ENCODE results near the gene ESR1.
"Not testable (repeated sequence)": the region's sequence is repeated elsewhere in the genome, so short reads cannot be mapped to it uniquely, and the experiment has no call there.

Gene ESR1

DNA sequence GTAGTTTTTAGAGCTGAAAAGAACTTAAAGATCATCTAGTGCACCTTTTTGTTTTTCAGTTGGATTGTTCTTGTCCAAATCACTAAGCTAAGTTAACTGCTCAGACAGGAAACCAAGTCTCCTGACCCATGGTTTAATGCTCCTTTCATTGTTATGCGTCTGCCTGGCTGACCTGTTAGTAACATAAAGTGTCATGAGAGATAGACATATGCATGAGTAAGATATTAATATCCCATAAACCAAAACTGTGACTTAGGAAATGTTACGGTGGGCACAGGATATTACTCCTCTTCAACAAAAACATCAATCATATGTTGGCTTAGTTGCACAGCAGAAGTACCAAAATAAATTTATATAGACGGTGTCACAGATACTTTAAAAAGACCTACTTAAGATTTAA lies 84.0 kb downstream of the ESR1 start:
- H3K27me3 Mint-ChIP-seq, result no peaks in the 10 kb centered on the region
- peaks cover 6% of the 10 kb centered on the region for H3K36me3 Mint-ChIP-seq
- no peak overlapping the region for H3K27ac Mint-ChIP-seq

DNA sequence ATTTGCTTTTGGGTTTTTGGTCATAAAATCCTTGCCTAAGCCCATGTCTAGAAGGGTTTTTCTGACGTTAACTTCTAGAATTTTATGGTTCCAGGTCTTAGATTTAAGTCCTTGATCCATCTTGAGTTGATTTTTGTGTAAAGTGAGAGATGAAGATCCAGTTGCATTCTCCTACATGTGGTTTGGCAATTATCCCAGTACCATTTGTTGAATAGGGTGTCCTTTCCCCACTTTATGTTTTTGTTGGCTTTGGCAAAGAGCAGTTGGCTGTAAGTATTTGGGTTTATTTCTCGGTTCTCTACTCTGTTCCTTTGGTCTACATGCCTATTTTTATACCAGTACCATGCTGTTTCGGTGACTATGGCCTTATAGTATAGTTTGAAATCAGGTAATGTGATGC lies 86.9 kb downstream of the ESR1 start:
- Mint-ChIP-seq H3K9me3 (peaks cover 11% of the 10 kb centered on the region), H3K36me3 (peaks cover 11% of the 10 kb centered on the region)
- H3K27me3 Mint-ChIP-seq; H3K27ac Mint-ChIP-seq; H3K4me3 Mint-ChIP-seq; ATAC-seq (ENCODE audit: low read depth); H3K4me1 Mint-ChIP-seq; DNase-seq (ENCODE audit: low spot score in 2 of 2): not testable (repeated sequence)

More for the DNA sequence above, 84.0 kb downstream of the ESR1 start:
- Mint-ChIP-seq H3K4me1 (no peaks in the 10 kb centered on the region), H3K9me3 (peaks cover 9% of the 10 kb centered on the region), H3K4me3 (no peak overlapping the region)
- no peak for ATAC-seq (ENCODE audit: low read depth)
- DNase-seq (ENCODE audit: low spot score in 2 of 2), result no peak

DNA sequence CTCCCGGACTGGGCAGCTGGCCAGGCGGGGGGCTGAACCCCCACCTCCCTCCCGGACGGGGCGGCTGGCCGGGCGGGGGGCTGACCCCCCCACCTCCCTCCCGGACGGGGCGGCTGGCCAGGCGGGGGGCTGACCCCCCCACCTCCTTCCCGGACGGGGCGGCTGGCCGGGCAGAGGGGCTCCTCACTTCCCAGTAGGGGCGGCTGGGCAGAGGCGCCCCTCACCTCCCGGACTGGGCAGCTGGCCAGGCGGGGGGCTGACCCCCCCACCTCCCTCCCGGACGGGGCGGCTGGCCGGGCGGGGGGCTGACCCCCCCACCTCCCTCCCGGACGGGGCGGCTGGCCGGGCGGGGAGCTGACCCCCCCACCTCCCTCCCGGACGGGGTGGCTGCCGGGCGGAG lies 91.7 kb downstream of the ESR1 start:
- H3K27ac Mint-ChIP-seq; H3K4me1 Mint-ChIP-seq; H3K4me3 Mint-ChIP-seq; ATAC-seq (ENCODE audit: low read depth); DNase-seq (ENCODE audit: low spot score in 2 of 2); H3K27me3 Mint-ChIP-seq: not testable (repeated sequence)
- Mint-ChIP-seq H3K9me3 (peaks cover 15% of the 10 kb centered on the region), H3K36me3 (peaks cover 16% of the 10 kb centered on the region)

DNA sequence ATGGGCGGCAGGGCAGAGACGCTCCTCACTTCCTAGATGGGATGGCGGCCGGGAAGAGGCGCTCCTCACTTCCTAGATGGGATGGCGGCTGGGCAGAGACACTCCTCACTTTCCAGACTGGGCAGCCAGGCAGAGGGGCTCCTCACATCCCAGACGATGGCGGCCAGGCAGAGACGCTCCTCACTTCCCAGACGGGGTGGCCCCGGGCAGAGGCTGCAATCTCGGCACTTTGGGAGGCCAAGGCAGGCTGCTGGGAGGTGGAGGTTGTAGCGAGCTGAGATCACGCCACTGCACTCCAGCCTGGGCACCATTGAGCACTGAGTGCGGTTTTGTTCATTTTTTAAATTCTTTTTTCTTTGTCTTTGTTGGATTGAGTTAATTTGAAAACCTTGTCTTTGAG lies 92.3 kb downstream of the ESR1 start:
- not testable (repeated sequence) for H3K4me1 Mint-ChIP-seq; ATAC-seq (ENCODE audit: low read depth); DNase-seq (ENCODE audit: low spot score in 2 of 2); H3K27me3 Mint-ChIP-seq; H3K27ac Mint-ChIP-seq; H3K4me3 Mint-ChIP-seq
- peaks cover 15% of the 10 kb centered on the region for H3K9me3 Mint-ChIP-seq
- peaks cover 16% of the 10 kb centered on the region for H3K36me3 Mint-ChIP-seq

DNA sequence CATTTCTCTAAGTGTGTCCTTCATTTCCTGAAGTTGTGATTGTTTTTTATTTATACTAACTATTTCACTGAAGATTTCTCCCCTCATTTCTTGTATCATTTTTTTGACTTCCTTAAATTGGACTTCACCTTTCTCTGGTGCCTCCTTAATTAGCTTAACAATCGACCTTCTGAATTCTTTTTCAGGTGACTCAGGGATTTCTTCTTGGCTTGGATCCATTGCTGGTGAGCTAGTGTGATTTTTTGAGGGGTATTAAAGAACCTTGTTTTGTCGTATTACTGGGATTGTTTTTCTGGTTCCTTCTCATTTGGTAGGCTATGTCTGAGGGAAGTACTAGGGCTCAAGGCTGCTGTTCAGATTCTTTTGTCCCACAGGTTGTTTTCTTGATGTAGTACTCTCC lies 92.8 kb downstream of the ESR1 start:
- H3K27me3 Mint-ChIP-seq, result no peaks in the 10 kb centered on the region
- H3K36me3 Mint-ChIP-seq, result peaks cover 16% of the 10 kb centered on the region
- H3K9me3 Mint-ChIP-seq, result peaks cover 15% of the 10 kb centered on the region

DNA sequence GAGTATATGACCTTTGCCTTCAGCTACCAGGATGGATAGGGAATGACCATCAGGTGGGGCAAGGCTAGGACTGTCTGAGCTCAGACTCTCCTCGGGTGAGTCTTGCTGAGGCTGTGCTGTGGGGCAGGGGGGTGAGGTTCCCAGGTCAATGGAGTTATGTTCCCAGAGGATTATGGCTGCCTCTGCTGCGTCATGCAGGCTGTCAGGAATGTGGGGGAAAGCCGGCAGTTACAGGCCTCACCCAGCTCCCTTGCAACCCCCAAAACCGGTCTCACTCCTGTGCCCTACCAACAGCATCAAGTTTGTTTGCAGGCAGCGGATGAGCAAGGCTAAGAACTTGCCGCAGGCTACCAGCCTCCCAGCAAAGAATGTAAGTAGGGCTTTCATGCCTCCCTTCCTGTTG lies 93.5 kb downstream of the ESR1 start:
- Mint-ChIP-seq H3K36me3 (peaks cover 16% of the 10 kb centered on the region), H3K4me3 (no peak overlapping the region), H3K27me3 (no peaks in the 10 kb centered on the region), H3K27ac (no peak overlapping the region), H3K4me1 (no peaks in the 10 kb centered on the region), H3K9me3 (peaks cover 15% of the 10 kb centered on the region)
- no peak for DNase-seq (ENCODE audit: low spot score in 2 of 2)
- no peak for ATAC-seq (ENCODE audit: low read depth)

More for the DNA sequence above, 92.8 kb downstream of the ESR1 start:
- ATAC-seq (ENCODE audit: low read depth), result no peak
- no peaks in the 10 kb centered on the region for H3K4me1 Mint-ChIP-seq
- no peak overlapping the region for H3K27ac Mint-ChIP-seq
- DNase-seq (ENCODE audit: low spot score in 2 of 2), result no peak
- no peak overlapping the region for H3K4me3 Mint-ChIP-seq

DNA sequence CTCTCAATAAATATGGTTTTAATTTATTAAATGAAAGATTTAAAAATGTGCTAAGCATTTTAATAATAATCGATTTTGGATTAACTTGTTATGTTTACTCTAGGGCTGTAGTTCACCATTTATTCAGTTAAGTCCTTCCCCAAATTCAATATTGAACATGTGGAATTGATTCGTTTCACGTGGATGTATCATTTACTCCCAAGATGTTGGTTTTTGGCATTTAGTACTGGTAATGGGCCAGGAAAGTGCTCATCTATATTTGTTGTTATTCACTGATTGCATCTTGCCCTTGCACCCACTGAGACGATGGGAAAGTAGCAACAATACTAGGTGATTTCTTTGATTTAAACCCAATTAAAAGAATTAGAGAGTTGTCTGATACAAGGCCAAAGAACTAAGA lies 97.1 kb downstream of the ESR1 start:
- DNase-seq (ENCODE audit: low spot score in 2 of 2), result no peak
- H3K27me3 Mint-ChIP-seq, result no peaks in the 10 kb centered on the region

DNA sequence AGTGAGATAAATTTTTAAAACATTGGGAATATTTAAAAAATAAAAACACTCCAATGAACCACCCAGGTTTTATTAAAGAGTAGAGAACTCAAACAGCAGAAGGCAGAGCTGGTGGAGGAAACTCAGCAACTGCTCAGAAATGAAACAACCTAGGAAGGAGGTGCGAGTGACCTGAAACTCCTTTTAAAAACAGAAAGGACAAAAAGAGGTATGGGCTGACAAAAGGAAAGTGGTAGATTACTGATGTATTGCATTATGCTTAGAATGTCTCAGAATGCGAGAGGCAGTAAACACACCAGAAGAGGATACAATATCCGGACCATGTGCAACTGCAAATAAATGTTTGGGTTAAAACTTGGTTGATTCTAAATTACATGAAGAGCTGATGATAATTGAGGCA lies 97.6 kb downstream of the ESR1 start:
- DNase-seq (ENCODE audit: low spot score in 2 of 2) (no peak), ATAC-seq (ENCODE audit: low read depth) (no peak)
- Mint-ChIP-seq H3K27ac (no peak overlapping the region), H3K36me3 (peaks cover 3% of the 10 kb centered on the region), H3K27me3 (no peaks in the 10 kb centered on the region), H3K4me1 (no peaks in the 10 kb centered on the region), H3K4me3 (no peak overlapping the region), H3K9me3 (peaks cover 3% of the 10 kb centered on the region)

More for the DNA sequence above, 97.1 kb downstream of the ESR1 start:
- H3K27ac Mint-ChIP-seq, result no peak overlapping the region
- no peak for ATAC-seq (ENCODE audit: low read depth)
- no peak overlapping the region for H3K4me3 Mint-ChIP-seq
- H3K36me3 Mint-ChIP-seq, result peaks cover 5% of the 10 kb centered on the region
- peaks cover 5% of the 10 kb centered on the region for H3K9me3 Mint-ChIP-seq
- H3K4me1 Mint-ChIP-seq, result no peaks in the 10 kb centered on the region

DNA sequence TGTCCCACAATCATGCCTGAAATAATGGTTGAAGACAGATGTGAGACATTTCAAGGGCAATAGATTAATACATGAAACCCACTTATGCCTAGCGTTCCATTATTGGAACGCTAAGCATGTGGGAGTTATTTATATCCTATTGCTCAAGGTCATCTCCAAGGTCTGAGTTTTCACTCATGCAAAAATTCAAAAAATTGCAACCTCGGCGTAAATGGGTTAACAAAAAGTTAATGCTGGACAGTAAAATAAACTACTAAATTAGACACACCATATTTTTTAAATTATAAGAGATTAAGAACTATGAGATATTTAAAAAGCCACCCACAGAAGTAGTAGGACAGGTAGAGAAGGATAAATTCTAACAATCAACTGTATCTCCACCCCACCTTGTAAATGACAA lies 98.4 kb downstream of the ESR1 start:
- no peak for ATAC-seq (ENCODE audit: low read depth)
- H3K27me3 Mint-ChIP-seq, result no peaks in the 10 kb centered on the region
- no peaks in the 10 kb centered on the region for H3K4me1 Mint-ChIP-seq
- no peaks in the 10 kb centered on the region for H3K36me3 Mint-ChIP-seq
- H3K4me3 Mint-ChIP-seq, result no peak overlapping the region
- no peaks in the 10 kb centered on the region for H3K9me3 Mint-ChIP-seq
- H3K27ac Mint-ChIP-seq, result no peak overlapping the region
- no peak for DNase-seq (ENCODE audit: low spot score in 2 of 2)

DNA sequence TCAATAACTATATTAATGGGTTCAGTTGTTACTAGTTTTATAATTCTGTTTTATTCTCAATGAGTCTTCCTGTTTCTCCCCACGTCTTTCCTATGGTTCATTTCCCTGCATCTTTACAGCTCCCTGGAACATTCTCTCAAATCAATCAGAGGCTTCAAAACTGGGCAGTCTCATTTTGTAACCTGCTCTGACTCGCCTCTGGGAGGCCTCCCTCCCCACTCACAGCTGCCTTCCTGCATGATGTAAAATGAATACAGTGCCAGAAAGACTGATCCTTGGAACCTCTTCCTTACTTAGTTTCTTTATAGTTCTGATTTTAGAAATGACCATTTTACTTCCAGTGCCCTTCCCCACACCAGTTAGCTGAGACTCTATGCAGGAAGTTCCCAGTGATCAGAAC lies 103.9 kb downstream of the ESR1 start:
- no peak for DNase-seq (ENCODE audit: low spot score in 2 of 2)
- no peak for ATAC-seq (ENCODE audit: low read depth)
- no peaks in the 10 kb centered on the region for H3K9me3 Mint-ChIP-seq
- no peaks in the 10 kb centered on the region for H3K27me3 Mint-ChIP-seq
- no peak overlapping the region for H3K4me3 Mint-ChIP-seq
- no peak overlapping the region for H3K27ac Mint-ChIP-seq
- H3K36me3 Mint-ChIP-seq, result no peaks in the 10 kb centered on the region
- no peaks in the 10 kb centered on the region for H3K4me1 Mint-ChIP-seq

DNA sequence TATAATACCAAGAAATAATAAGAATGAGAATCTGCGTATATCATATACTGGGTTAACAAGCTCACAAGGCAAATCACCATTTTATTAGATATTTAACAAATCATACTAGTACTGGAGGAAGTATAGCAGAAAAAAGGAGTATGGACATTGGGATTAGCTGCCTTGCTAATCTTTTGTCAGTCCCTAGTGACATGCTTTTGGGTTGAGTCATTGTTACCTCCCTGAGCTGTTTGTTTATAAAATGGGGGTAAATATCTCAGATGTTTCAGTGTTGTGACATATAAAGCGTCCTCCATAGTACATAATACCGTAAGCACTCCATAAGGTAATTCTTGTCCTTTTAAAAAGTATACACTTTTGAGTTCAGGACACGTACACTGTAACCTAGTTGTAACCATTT lies 107.0 kb downstream of the ESR1 start:
- H3K4me1 Mint-ChIP-seq, result no peaks in the 10 kb centered on the region
- DNase-seq (ENCODE audit: low spot score in 2 of 2) (no peak), ATAC-seq (ENCODE audit: low read depth) (no peak)
- no peaks in the 10 kb centered on the region for H3K9me3 Mint-ChIP-seq
- no peak overlapping the region for H3K4me3 Mint-ChIP-seq
- H3K27me3 Mint-ChIP-seq, result no peaks in the 10 kb centered on the region
- H3K36me3 Mint-ChIP-seq, result no peaks in the 10 kb centered on the region
- no peak overlapping the region for H3K27ac Mint-ChIP-seq

DNA sequence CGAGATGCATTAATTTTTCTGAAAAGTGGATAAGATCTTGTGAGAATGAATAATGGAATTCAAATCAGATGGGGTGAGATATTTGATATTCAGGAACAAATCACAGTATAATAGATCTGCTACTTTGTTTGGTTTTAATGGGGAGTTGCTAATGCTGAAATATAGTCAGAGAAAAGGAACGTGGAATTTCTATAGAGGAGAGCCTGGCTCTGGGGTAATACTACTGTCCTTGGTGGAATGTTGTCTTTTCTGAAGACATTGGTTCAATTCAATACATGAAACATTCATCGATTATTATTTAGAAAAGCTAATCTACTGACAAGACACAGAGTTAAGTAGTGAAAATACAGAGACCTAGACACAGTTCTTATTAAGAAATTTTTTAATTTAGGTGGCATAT lies 108.6 kb downstream of the ESR1 start:
- Mint-ChIP-seq H3K4me3 (no peak overlapping the region), H3K27ac (no peak overlapping the region), H3K27me3 (no peaks in the 10 kb centered on the region), H3K36me3 (no peaks in the 10 kb centered on the region), H3K4me1 (no peaks in the 10 kb centered on the region), H3K9me3 (no peaks in the 10 kb centered on the region)
- ATAC-seq (ENCODE audit: low read depth) (no peak), DNase-seq (ENCODE audit: low spot score in 2 of 2) (no peak)

DNA sequence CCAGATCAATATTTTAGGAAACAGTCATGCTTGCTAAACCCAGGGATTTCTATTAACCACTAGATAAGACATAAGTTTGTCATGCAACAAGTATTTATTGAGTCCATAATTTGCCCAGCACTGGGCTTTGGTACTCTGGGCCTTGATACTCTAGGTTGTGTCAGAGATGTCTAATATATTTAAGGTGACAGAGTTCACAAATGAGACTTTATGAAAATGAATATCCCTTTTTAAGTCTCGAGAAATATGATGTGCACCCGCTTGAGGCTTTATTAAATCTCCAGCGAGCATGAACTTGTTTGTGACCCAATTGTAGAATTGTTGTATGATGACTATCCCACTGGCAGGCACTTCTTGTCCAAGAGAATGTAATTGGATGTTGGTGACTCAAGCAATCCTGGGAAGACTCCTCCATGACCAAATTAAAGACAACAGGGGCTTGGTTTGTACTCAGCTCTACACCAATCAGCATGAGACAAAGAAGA lies 109.2 kb downstream of the ESR1 start:
- Mint-ChIP-seq H3K9me3 (peaks cover 3% of the 10 kb centered on the region), H3K4me1 (no peaks in the 10 kb centered on the region), H3K4me3 (no peak overlapping the region), H3K27me3 (no peaks in the 10 kb centered on the region), H3K36me3 (no peaks in the 10 kb centered on the region), H3K27ac (no peak overlapping the region)
- ATAC-seq (ENCODE audit: low read depth), result no peak
- DNase-seq (ENCODE audit: low spot score in 2 of 2), result no peak

DNA sequence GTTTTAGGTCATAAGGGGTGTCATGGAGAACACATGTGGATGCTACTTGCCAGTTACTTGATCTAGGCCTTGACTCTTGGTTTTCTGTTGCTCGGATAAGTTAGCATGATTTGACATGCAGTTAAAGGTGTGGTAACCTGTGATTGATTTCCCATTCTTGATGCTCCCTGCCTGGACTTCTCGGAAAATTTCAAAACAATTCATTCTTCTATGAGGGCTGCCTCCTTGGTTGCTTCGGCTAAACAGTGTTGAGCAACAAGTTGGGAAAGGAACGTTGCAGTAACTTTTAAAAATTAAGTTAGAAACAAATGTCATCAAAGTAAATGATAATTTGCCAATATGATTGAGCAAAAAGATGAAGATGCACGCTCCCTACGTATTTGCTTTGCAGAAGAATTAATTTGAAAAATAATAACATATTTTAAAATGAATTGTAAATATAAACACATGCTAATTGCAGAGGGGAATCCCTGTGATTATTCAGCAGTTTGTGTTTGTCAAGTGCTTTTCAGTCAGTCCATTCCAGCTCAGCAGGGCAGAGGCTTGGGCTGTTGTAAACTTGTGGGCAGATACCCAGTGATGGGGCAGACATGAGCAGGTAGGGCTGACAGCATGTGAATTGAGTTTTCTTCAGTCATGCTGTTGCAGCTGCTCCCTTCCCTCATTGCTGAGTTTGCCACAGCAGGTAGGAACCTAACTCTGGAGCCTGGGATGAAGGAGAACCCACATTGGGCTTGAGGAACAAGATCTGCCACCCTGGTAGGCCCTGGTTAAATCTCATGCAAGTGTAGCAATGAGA lies 110.2 kb downstream of the ESR1 start:
- Mint-ChIP-seq H3K9me3 (peaks cover 6% of the 10 kb centered on the region), H3K4me3 (no peak overlapping the region), H3K36me3 (peaks cover 3% of the 10 kb centered on the region), H3K27me3 (no peaks in the 10 kb centered on the region), H3K4me1 (no peaks in the 10 kb centered on the region), H3K27ac (no peak overlapping the region)
- ATAC-seq (ENCODE audit: low read depth) (no peak), DNase-seq (ENCODE audit: low spot score in 2 of 2) (no peak)

DNA sequence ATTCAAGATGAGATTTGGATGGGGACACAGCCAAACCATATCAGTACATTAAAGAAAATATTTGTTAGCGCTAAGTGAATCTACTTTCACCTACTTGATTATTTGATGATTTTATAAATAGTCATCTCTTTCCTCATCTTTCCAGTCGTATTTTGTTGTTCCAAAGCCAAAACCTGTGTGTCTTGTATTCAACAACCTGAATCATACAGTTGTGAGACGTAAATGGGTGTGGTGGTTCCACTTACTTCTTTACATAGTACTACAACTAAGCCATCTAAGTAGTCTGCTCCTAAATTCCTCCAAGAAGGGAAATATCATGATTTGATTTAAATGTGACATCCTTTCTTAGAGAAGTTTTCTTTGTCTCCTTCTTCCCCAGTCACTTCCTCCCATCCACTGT lies 132.8 kb downstream of the ESR1 start:
- Mint-ChIP-seq H3K4me3 (no peak overlapping the region), H3K9me3 (peaks cover 5% of the 10 kb centered on the region), H3K36me3 (peaks cover 3% of the 10 kb centered on the region), H3K4me1 (peaks cover 5% of the 10 kb centered on the region), H3K27me3 (no peaks in the 10 kb centered on the region), H3K27ac (no peak overlapping the region)
- ATAC-seq (ENCODE audit: low read depth), result no peak
- DNase-seq (ENCODE audit: low spot score in 2 of 2), result no peak

Measured in memory B cell (primary cell).